WTC11 (cell line): ENCODE measurements around the gene TMEM165. TPM values are rescaled to one million over a fixed set of nuclear protein-coding genes. Genes with fewer than 3 reads are reported as not detected.

ENCODE experiments used
- ATAC-seq: fragments of 200-7000 bp; cut with Tn5 transposase; 2 replicates; pipeline ENCODE4 v1.10.0; 2021; ENCODE audit warnings: mild to moderate bottlenecking, moderate library complexity
- CTCF ChIA-PET: fragments of 300-600 bp; sonication (Branson Sonifier 250); formaldehyde crosslinking; loops from one replicate; lab custom pipeline; 2021; ENCODE audit warnings: antibody characterized with exemption; lab: Charles Lee
- POLR2A ChIA-PET: fragments of 350-600 bp; sonication (Branson Sonifier 250); formaldehyde crosslinking; loops from one replicate; lab custom pipeline; 2021; ENCODE audit warnings: antibody characterized with exemption; lab: Charles Lee
- DNase-seq: peaks from one replicate; pipeline ENCODE4 v3.0.0; 2021; ENCODE audit warnings: low spot score
- H3K27ac Mint-ChIP-seq: 2 replicates; pipeline ENCODE4 v1.8.0; 2021; ENCODE audit warnings: mixed read lengths
- H3K27me3 Mint-ChIP-seq: 2 replicates; pipeline ENCODE4 v1.8.0; 2021; ENCODE audit warnings: low read depth, mild to moderate bottlenecking, moderate library complexity, mixed read lengths
- H3K36me3 Mint-ChIP-seq: 2 replicates; pipeline ENCODE4 v1.8.0; 2021; ENCODE audit warnings: mixed read lengths
- H3K4me1 Mint-ChIP-seq: 2 replicates; pipeline ENCODE4 v1.8.0; 2022; ENCODE audit warnings: mixed read lengths
- H3K4me3 Mint-ChIP-seq: 2 replicates; pipeline ENCODE4 v1.8.0; 2021; ENCODE audit warnings: mild to moderate bottlenecking, moderate library complexity, mixed read lengths
- H3K9me3 Mint-ChIP-seq: 2 replicates; pipeline ENCODE4 v1.8.0; 2021; ENCODE audit warnings: mixed read lengths
- CREM ChIP-seq: sonication (generic); formaldehyde crosslinking; IDR thresholded peaks from 2 replicates; pipeline ENCODE4 v1.8.1; 2022; ENCODE audit warnings: mild to moderate bottlenecking, missing genetic modification reagents, moderate library complexity
- E2F5 ChIP-seq: sonication (generic); formaldehyde crosslinking; IDR thresholded peaks from 2 replicates; pipeline ENCODE4 v1.8.1; 2022; ENCODE audit warnings: mild to moderate bottlenecking, moderate library complexity, missing genetic modification reagents
- EMX1 ChIP-seq: fragments of 250-450 bp; sonication (Bioruptor Pico); IDR thresholded peaks from 2 replicates; pipeline ENCODE4 v1.8.0; 2021; ENCODE audit warnings: mild to moderate bottlenecking
- MAX ChIP-seq: sonication (generic); formaldehyde crosslinking; IDR thresholded peaks from 2 replicates; pipeline ENCODE4 v1.8.0; 2022; ENCODE audit warnings: mild to moderate bottlenecking, missing genetic modification reagents
- MXD4 ChIP-seq: fragments of 250-450 bp; sonication (Bioruptor Pico); IDR thresholded peaks from 2 replicates; pipeline ENCODE4 v1.8.0; 2021; ENCODE audit warnings: mild to moderate bottlenecking, moderate library complexity, borderline replicate concordance
- MYBL2 ChIP-seq: sonication (generic); formaldehyde crosslinking; IDR thresholded peaks from 2 replicates; pipeline ENCODE4 v1.8.1; 2023; ENCODE audit warnings: mild to moderate bottlenecking, moderate library complexity, missing genetic modification reagents
- NFYB ChIP-seq: sonication (generic); formaldehyde crosslinking; conservative IDR thresholded peaks from 2 replicates; pipeline ENCODE4 v1.8.0; 2022; ENCODE audit warnings: low read depth, missing genetic modification reagents
- NR1H2 ChIP-seq: sonication (generic); formaldehyde crosslinking; IDR thresholded peaks from 2 replicates; pipeline ENCODE4 v1.9.0; 2021; ENCODE audit warnings: mild to moderate bottlenecking, moderate library complexity, missing genetic modification reagents
- NR3C1 ChIP-seq: sonication (generic); formaldehyde crosslinking; conservative IDR thresholded peaks from 2 replicates; pipeline ENCODE4 v1.8.1; 2023; ENCODE audit warnings: low read depth, mild to moderate bottlenecking, missing genetic modification reagents
- PRDM15 ChIP-seq: sonication (generic); formaldehyde crosslinking; IDR thresholded peaks from 2 replicates; pipeline ENCODE4 v1.8.0; 2022; ENCODE audit warnings: missing genetic modification reagents
- SMAD4 ChIP-seq: sonication (generic); formaldehyde crosslinking; IDR thresholded peaks from 2 replicates; pipeline ENCODE4 v1.8.0; 2022; ENCODE audit warnings: mild to moderate bottlenecking, missing genetic modification reagents
- SP1 ChIP-seq: sonication (generic); formaldehyde crosslinking; conservative IDR thresholded peaks from 2 replicates; pipeline ENCODE4 v1.8.1; 2022; ENCODE audit warnings: missing genetic modification reagents
- ZNF232 ChIP-seq: sonication (generic); formaldehyde crosslinking; IDR thresholded peaks from 2 replicates; pipeline ENCODE4 v1.8.0; 2022; ENCODE audit warnings: mild to moderate bottlenecking, missing genetic modification reagents
- ZNF396 ChIP-seq: fragments of 250-450 bp; sonication (Bioruptor Pico); IDR thresholded peaks from 2 replicates; pipeline ENCODE4 v1.8.0; 2021; ENCODE audit warnings: mild to moderate bottlenecking, moderate library complexity, borderline replicate concordance
- total RNA-seq: library from RNA; stranded (reverse); gene quantifications from 3 replicates; pipeline ENCODE4 v1.2.3, GENCODE V29; 2021
- TF ChIP-seq, protein P1 (sequence below): sonication (generic); formaldehyde crosslinking; IDR thresholded peaks from 2 replicates; pipeline ENCODE4 v1.8.1; 2022; ENCODE audit warnings: mild to moderate bottlenecking, missing genetic modification reagents, moderate library complexity, borderline replicate concordance
- TF ChIP-seq, protein P2 (sequence below): sonication (generic); formaldehyde crosslinking; IDR thresholded peaks from 2 replicates; pipeline ENCODE4 v1.8.1; 2023; ENCODE audit warnings: mild to moderate bottlenecking, missing genetic modification reagents

TMEM165 gene
- total RNA-seq, 1 experiment from 2014 or later, result 88.6 TPM

GRCh38 chr4:55385201-55385649, 10.5 kb upstream of the TMEM165 start (continued):
- TF ChIP-seq E2F5 (no peak), PRDM15 (CRISPR knock-in tag) (no peak)

DNA sequence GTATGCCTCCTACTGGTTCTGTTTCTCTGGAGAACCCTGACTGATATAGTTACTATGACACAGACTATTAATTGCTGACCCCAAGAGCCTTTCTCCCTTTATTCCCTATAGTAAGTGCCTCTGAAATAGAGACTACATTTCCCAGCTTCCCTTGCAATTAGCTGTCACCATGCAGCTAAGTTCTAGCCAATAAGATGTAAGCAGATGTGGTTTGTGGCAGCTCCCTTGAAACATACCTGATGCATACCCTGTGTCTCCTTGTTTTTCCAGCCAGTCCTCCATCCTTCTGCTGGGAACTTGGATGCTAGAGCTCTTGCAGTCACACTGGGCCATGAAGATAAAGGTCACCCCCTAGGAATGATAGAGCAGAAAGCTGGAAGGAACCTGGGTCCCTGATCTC, 9.7 kb upstream of the TMEM165 start:
- POLR2A ChIA-PET, result interaction anchor here (1.0 kb wide), 1 partner anchor 9 kb away, joined by 7 read pairs; the partner anchor contains the start of gene TMEM165
- Mint-ChIP-seq H3K4me1 (peaks cover 6% of the 10 kb centered on the region), H3K27ac (no peak overlapping the region), H3K27me3 (no peaks in the 10 kb centered on the region), H3K9me3 (no peaks in the 10 kb centered on the region)
- no peak for DNase-seq
- peak; percentile 98 for ATAC-seq
- TF ChIP-seq ZNF232 (CRISPR knock-in tag) (no peak), SMAD4 (no peak), ZNF396 (CRISPR knock-in tag) (no peak), CREM (CRISPR knock-in tag) (no peak), MYBL2 (CRISPR knock-in tag) (no peak), NR1H2 (CRISPR knock-in tag) (no peak), MXD4 (CRISPR knock-in tag) (no peak)
- TF ChIP-seq, all 79 proteins: peak for 0
- Mint-ChIP-seq H3K36me3 (no peaks in the 10 kb centered on the region), H3K4me3 (no peak overlapping the region)
- CTCF ChIA-PET, result interaction anchor here (0.6 to 1.2 kb wide), 5 partner anchors 9 to 415 kb away, joined by 3 to 4 read pairs (median 3); no protein-coding TSS in a partner anchor

DNA sequence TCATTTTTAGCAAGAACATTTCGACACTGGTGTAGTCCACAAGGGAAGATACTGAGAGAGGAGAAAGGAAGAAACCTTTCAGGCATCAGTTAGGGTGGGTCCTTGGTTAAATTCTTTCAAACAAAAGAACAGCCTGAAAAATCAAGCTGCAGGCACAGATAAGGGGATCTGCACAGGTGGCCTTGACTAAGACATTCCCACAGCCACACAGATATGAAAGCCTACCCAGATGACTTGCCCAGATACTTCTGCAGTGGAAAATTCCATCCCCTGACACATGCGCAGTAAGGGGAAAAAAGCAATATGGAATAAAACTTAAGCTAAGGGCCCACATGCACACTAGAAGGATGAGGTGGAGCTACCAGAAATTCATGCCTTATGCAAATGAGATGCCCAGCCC, 8.9 kb upstream of the TMEM165 start:
- Mint-ChIP-seq H3K4me1 (peaks cover 6% of the 10 kb centered on the region), H3K4me3 (no peak overlapping the region), H3K36me3 (no peaks in the 10 kb centered on the region), H3K9me3 (no peaks in the 10 kb centered on the region), H3K27me3 (no peaks in the 10 kb centered on the region), H3K27ac (no peak overlapping the region)
- no peak for TF ChIP-seq NFYB (CRISPR knock-in tag)
- TF ChIP-seq MAX, result no peak
- TF ChIP-seq, protein P1, sequence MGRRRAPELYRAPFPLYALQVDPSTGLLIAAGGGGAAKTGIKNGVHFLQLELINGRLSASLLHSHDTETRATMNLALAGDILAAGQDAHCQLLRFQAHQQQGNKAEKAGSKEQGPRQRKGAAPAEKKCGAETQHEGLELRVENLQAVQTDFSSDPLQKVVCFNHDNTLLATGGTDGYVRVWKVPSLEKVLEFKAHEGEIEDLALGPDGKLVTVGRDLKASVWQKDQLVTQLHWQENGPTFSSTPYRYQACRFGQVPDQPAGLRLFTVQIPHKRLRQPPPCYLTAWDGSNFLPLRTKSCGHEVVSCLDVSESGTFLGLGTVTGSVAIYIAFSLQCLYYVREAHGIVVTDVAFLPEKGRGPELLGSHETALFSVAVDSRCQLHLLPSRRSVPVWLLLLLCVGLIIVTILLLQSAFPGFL, result no peak
- TF ChIP-seq NR3C1 (CRISPR knock-in tag), result no peak
- no peak for TF ChIP-seq SP1 (CRISPR knock-in tag)
- TF ChIP-seq, protein P2, sequence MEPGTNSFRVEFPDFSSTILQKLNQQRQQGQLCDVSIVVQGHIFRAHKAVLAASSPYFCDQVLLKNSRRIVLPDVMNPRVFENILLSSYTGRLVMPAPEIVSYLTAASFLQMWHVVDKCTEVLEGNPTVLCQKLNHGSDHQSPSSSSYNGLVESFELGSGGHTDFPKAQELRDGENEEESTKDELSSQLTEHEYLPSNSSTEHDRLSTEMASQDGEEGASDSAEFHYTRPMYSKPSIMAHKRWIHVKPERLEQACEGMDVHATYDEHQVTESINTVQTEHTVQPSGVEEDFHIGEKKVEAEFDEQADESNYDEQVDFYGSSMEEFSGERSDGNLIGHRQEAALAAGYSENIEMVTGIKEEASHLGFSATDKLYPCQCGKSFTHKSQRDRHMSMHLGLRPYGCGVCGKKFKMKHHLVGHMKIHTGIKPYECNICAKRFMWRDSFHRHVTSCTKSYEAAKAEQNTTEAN (CRISPR knock-in tag), result no peak
- TF ChIP-seq EMX1, result no peak
- ChIA-PET CTCF (interaction anchor here (1.2 kb wide), 1 partner anchor 12 kb away, joined by 3 read pairs; no protein-coding TSS in a partner anchor), POLR2A (interaction anchor here (0.8 kb wide), 1 partner anchor 9 kb away, joined by 3 read pairs; the partner anchor contains the start of gene TMEM165)
- ATAC-seq (no peak), DNase-seq (no peak)
